MCF 10A (cell line): ENCODE measurements around the gene PCDH8. TPM values are rescaled to one million over a fixed set of nuclear protein-coding genes. Genes with fewer than 3 reads are reported as not detected.

ENCODE experiments used
- BruUV-seq: library from RNA; stranded (reverse); fragments of 400-500 nt; replicated peaks from 2 replicates; lab custom pipeline; 2021; lab: Mats Ljungman, UMichigan
- CTCF ChIA-PET: fragments of 300-600 bp; sonication (Branson Sonifier 250); formaldehyde crosslinking; extraction: SDS; loops from one replicate; lab custom pipeline; 2021; ENCODE audit warnings: antibody characterized with exemption, inconsistent platforms; lab: Yijun Ruan, JAX
- POLR2A ChIA-PET: fragments of 300-600, 350-650 bp; sonication (Branson Sonifier 250); formaldehyde crosslinking; extraction: SDS; loops from one replicate; lab custom pipeline; 2020; ENCODE audit warnings: antibody characterized with exemption, inconsistent platforms; lab: Yijun Ruan, JAX
- DNase-seq: peaks from one replicate; pipeline ENCODE4 v3.0.0-alpha.2; 2018; ENCODE audit not compliant: unreplicated experiment
- H3K27ac Mint-ChIP-seq: one replicate; pipeline ENCODE4 v1.8.0; 2022; ENCODE audit warnings: mild to moderate bottlenecking, low read depth, mixed read lengths; ENCODE audit not compliant: unreplicated experiment
- H3K27me3 Mint-ChIP-seq: one replicate; pipeline ENCODE4 v1.8.0; 2022; ENCODE audit warnings: mixed read lengths; ENCODE audit not compliant: insufficient read depth, unreplicated experiment
- H3K36me3 Mint-ChIP-seq: one replicate; pipeline ENCODE4 v1.8.0; 2022; ENCODE audit warnings: mild to moderate bottlenecking, moderate library complexity, mixed read lengths; ENCODE audit not compliant: insufficient read depth, unreplicated experiment
- H3K4me1 Mint-ChIP-seq: one replicate; pipeline ENCODE4 v1.8.0; 2022; ENCODE audit warnings: mixed read lengths; ENCODE audit not compliant: insufficient read depth, unreplicated experiment
- H3K4me3 Mint-ChIP-seq: one replicate; pipeline ENCODE4 v1.8.0; 2022; ENCODE audit warnings: mild to moderate bottlenecking, moderate library complexity, mixed read lengths; ENCODE audit not compliant: unreplicated experiment
- H3K9me3 Mint-ChIP-seq: one replicate; pipeline ENCODE4 v1.8.0; 2022; ENCODE audit warnings: mixed read lengths; ENCODE audit not compliant: unreplicated experiment
- CTCF ChIP-seq: fragments of 200-600 bp; IDR thresholded peaks from one replicate; pipeline ENCODE4 v1.8.0; 2022; ENCODE audit warnings: antibody characterized with exemption, mild to moderate bottlenecking; ENCODE audit not compliant: unreplicated experiment
- intact Hi-C: fragments of 100-400 bp; cut with micrococcal nuclease; formaldehyde crosslinking; loops from 2 replicates; pipeline ENCODE4 v1.14.1; 2022
- total RNA-seq: library from RNA; stranded (reverse); gene quantifications from 2 replicates; pipeline ENCODE4 v1.2.3, GENCODE V29; 2022

The PCDH8 gene
- total RNA-seq, 1 experiment from 2014 or later = not detected

- no peak for DNase-seq
- Mint-ChIP-seq H3K9me3 (no peaks in the 10 kb centered on the region), H3K36me3 (no peaks in the 10 kb centered on the region), H3K4me3 (no peak overlapping the region), H3K27me3 (peaks cover 44% of the 10 kb centered on the region), H3K4me1 (peaks cover 8% of the 10 kb centered on the region), H3K27ac (no peak overlapping the region)
- intact Hi-C loops = loop anchor here (5.0 to 10.0 kb wide), 2 partner anchors 184 to 351 kb away; partner anchors contain the start of genes CKAP2 and VPS36
- no peak for TF ChIP-seq CTCF
- CTCF ChIA-PET = interaction anchor here (0.6 to 1.0 kb wide), 3 partner anchors 23 to 162 kb away, joined by 3 read pairs; no protein-coding TSS in a partner anchor
- POLR2A ChIA-PET = no interaction called here
- no TSS peak for BruUV-seq
Measured at GRCh38 chr13:52806029-52806428, 42.4 kb downstream of the PCDH8 start.

- H3K9me3 Mint-ChIP-seq = no peaks in the 10 kb centered on the region
- H3K4me3 Mint-ChIP-seq = no peak overlapping the region
- DNase-seq = no peak
- intact Hi-C loops = loop anchor here (10.0 kb wide), 1 partner anchor 349 kb away; the partner anchor contains the start of genes CKAP2 and VPS36
- BruUV-seq = no TSS peak
- no peak overlapping the region for H3K27ac Mint-ChIP-seq
- CTCF ChIA-PET = interaction anchor here (1.5 kb wide), 1 partner anchor 139 kb away, joined by 5 read pairs; no protein-coding TSS in a partner anchor
- H3K4me1 Mint-ChIP-seq = peaks cover 2% of the 10 kb centered on the region
- POLR2A ChIA-PET = no interaction called here
- H3K36me3 Mint-ChIP-seq = no peaks in the 10 kb centered on the region
- TF ChIP-seq CTCF = no peak
- peaks cover 50% of the 10 kb centered on the region for H3K27me3 Mint-ChIP-seq
Measured at GRCh38 chr13:52804202-52804641, 44.2 kb downstream of the PCDH8 start.

GRCh38 chr13:52800856-52801255 is 47.6 kb downstream of the PCDH8 start:
- H3K9me3 Mint-ChIP-seq = no peaks in the 10 kb centered on the region
- ChIA-PET POLR2A (no interaction called here), CTCF (interaction anchor here (3.6 kb wide), 1 partner anchor 8 kb away, joined by 25 read pairs; no protein-coding TSS in a partner anchor)
- DNase-seq = no peak
- H3K27me3 Mint-ChIP-seq = peaks cover 62% of the 10 kb centered on the region
- TF ChIP-seq CTCF = no peak
- no peak overlapping the region for H3K4me3 Mint-ChIP-seq
- intact Hi-C loops = loop anchor here (10.0 kb wide), 1 partner anchor 346 kb away; the partner anchor contains the start of genes CKAP2 and VPS36
- no peaks in the 10 kb centered on the region for H3K36me3 Mint-ChIP-seq
- no peaks in the 10 kb centered on the region for H3K4me1 Mint-ChIP-seq
- H3K27ac Mint-ChIP-seq = no peak overlapping the region
- no TSS peak for BruUV-seq

GRCh38 chr13:52798770-52799430 is 49.5 kb downstream of the PCDH8 start:
- ChIA-PET POLR2A (interaction anchor here (0.7 kb wide), 1 partner anchor 140 kb away, joined by 3 read pairs; no protein-coding TSS in a partner anchor), CTCF (interaction anchor here (3.6 kb wide), 1 partner anchor 10 kb away, joined by 25 read pairs; no protein-coding TSS in a partner anchor)
- TF ChIP-seq CTCF = no peak
- Mint-ChIP-seq H3K4me1 (no peaks in the 10 kb centered on the region), H3K9me3 (peaks cover 7% of the 10 kb centered on the region), H3K36me3 (no peaks in the 10 kb centered on the region), H3K27ac (no peak overlapping the region), H3K4me3 (no peak overlapping the region), H3K27me3 (peaks cover 63% of the 10 kb centered on the region)
- no TSS peak for BruUV-seq
- DNase-seq = no peak
- intact Hi-C loops = no loop called here
